ENCODE measurements around the gene LRRC4B.
"Not testable (repeated sequence)": the region's sequence is repeated elsewhere in the genome, so short reads cannot be mapped to it uniquely, and the experiment has no call there.

LRRC4B gene, protein sequence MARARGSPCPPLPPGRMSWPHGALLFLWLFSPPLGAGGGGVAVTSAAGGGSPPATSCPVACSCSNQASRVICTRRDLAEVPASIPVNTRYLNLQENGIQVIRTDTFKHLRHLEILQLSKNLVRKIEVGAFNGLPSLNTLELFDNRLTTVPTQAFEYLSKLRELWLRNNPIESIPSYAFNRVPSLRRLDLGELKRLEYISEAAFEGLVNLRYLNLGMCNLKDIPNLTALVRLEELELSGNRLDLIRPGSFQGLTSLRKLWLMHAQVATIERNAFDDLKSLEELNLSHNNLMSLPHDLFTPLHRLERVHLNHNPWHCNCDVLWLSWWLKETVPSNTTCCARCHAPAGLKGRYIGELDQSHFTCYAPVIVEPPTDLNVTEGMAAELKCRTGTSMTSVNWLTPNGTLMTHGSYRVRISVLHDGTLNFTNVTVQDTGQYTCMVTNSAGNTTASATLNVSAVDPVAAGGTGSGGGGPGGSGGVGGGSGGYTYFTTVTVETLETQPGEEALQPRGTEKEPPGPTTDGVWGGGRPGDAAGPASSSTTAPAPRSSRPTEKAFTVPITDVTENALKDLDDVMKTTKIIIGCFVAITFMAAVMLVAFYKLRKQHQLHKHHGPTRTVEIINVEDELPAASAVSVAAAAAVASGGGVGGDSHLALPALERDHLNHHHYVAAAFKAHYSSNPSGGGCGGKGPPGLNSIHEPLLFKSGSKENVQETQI

DNA sequence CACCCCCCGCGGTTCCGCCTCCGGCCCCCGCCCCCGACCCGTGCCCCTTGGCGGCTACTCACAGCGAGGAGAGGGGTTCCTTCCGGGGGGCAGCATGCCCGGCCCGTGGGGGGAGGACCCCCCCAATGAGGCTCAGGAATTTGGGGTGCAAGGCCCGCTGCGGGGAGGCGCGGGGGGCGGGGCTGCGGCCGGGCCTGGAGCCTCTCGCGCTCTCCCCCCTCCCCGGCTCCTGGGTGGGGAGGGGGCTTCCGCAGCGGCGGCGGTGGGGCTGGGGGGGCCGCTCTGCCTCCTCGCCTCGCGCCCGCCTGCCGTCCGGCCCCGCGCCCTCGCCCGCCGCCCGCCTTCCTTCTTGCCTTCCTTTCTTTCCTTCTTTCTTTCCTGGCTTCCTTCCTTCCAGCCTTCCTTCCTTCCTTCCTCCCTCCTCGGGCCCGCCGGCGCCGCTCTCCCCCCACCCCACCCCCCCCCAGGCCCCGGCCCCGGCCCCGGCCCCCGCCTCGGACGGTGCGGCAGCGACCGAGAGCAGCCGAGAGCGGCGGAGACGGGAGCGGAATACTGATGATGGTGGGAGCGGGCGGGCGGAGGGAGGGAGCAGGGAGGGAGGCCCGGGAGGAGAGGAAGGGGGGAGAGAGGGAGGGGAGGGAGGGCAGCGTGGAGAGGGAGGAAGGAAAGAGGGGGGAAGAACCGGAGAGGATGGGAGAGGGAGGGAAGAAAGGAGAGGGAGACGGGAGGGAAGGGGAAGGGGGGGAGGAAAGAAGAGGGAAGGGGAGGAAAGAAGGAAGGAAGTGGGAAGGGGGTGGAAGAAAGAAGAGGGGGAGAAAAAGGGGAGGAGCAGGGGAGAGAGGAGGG is at the start of gene LRRC4B:
TSS of gene LRRC4B (minus strand) at position 554 of the 846 bp plus-strand sequence. CDS start 19,597 bp downstream, outside the sequence.
- no peak for DNase-seq (ENCODE audit: low read depth)

DNA sequence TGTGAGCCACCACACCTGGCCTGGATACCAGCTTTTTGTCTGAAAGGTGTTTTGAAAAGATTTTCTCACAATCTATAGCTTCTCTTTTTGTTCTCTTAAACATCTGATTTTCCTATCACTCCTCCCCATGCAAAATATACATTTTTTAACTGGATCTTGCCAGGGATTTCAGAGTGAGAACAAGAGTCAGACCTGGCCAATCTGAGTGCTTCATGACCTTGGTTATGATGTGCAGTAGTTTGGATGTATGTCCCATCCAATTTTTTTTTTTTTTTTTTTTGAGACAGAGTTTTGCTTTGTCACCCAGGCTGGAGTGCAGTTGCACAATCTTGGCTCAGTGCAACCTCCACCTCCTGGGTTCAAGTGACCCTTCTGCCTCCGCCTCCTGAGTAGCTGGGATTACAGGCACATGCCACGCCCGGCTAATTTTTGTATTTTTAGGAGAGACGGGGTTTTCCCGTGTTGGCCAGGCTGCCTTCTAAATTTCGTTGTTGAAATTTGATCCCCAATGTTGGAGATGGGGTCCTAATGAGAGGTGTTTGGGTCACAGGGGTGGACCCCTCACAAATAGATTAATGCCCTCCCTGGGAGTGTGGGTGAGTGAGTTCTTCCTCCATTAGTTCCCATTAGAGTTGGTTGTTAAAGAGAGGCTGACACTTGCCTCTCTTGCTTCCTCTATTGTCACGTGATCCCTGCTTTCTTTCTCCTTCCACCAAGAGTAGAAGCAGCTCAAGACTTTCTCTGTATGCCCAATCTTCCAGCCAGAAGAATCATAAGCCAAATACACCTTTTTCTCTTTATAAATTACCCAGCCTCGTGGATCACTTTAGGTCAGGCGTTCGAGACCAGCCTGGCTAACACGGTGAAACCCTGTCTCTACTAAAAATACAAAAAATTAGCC is 44.5 kb upstream of the LRRC4B start:
- DNase-seq (ENCODE audit: low read depth) = not testable (repeated sequence)

DNA sequence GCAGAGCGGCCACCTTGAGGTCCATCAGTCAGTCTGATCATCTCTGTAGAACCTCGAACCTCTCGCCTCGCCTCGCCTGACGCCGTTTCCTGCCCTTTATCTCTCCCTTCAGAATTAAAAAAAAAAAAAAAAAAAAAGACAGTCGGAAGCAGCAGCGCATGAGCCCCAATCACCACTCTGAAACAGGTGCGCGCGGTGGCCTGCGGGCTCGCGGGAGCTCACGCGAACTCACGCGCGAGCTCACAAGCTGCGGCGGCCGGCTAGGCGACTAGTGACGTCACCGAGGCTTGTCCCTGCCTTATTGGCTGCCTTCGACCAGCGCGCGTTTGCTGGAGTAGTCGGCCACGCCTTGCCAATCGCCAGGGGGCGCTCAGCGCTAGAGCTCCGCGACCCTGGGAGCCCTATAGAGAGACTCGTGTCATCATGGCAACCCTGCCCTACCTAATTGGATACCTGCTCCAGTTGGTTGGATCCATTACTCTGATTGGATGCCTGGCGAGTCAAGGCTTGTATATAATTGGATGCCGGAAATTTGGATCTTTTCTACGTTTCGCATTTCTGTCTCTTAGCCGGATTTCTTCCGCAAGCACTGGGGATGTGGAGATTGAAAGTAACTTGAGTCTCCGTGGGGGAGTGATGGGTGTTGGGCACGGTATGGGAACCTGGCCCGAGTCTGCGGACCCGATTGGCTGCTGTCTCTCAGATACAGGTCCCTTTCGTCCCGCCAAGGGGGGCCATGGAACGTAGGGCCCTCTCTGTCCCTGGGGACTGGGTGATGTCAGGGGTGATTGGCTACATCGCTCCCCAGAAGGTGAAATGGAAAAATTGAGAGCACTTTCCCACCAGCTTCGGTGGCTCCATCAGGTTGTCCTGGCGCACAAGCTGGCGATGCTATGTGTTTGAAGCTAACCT is 39.9 kb upstream of the LRRC4B start:
- peak; percentile 27 for DNase-seq (ENCODE audit: low read depth)

DNA sequence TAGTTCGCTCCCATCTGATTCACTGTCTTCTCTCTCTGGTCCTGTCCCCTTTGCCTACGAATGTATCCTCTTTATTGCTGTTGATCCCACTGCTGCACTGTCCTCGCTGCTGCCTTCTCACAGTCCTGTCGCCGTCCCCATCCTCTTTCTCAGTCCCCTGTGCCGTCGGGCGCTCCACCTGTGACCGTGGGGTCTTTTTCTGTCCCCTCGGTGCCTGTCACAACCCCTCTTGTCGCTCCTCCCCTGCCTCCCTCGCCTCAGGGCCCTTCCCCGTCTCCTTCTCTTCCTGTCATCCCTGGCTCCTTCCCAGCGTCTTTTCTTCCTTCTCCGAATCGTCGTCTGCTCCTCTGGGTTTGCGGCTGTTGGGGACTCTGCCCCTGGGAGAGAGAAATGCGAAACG is 39.2 kb upstream of the LRRC4B start:
- DNase-seq (ENCODE audit: low read depth) = no peak

DNA sequence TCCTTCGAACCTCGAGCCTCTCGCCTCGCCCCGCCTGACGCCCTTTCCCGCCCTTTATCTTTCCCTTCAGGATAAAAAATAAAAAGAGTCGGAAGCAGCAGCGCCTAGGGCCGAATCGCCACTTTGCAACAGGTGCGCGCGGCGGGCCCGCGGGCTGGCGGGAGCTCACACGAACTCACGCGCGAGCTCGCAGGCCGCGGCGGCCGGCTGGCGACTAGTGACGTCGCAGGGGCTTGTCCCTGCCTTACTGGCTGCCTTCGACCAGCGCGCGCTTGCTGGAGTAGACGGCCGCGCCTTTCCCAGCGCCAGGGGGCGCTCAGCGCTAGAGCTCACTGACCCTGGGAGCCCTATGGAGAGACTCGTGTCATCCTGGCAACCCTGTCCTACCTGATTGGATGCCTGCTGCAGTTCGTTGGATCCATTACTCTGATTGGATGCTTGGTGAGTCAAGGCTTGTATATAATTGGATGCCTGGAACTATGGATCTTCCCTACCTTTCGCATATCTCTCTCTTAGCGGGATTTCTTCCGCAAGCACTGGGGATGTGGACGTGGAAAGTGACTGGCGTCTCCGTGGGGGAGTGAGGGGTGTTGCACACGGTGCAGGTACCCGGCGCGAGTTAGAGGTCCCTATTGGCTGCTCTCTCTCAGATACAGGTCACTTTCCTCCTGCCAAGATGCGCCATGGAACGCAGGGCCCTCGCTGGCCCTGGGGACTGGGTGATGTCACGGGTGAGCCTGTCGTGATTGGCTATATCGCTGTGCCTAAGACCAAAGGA is 38.0 kb upstream of the LRRC4B start:
- not testable (repeated sequence) for DNase-seq (ENCODE audit: low read depth)

DNA sequence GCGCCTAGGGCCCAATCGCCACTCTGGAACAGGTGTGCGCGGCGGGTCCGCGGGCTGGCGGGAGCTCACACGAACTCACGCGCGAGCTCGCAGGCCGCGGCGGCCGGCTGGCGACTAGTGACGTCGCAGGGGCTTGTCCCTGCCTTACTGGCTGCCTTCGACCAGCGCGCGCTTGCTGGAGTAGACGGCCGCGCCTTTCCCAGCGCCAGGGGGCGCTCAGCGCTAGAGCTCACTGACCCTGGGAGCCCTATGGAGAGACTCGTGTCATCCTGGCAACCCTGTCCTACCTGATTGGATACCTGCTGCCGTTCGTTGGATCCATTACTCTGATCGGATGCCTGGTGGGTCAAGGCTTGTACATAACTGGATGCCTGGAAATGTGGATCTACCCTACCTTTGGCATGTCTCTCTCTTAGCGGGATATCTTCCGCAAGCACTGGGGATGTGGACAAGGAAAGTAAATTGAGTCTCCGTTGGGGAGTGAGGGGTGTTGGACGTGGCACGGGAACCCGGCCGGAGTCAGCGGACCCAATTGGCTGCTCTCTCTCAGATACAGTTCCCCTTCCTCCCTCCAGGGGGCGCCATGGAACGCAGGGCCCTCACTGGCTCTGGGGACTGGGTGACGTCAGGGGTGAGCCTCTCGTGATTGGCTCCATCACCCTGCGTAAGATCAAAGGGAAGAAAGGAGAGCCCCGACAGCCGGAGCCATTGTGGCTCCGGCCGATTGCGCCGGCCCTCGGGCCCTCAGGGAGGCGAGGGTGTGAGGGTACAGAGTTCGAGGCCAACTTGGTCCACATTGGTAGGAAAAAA is 36.2 kb upstream of the LRRC4B start:
- not testable (repeated sequence) for DNase-seq (ENCODE audit: low read depth)

DNA sequence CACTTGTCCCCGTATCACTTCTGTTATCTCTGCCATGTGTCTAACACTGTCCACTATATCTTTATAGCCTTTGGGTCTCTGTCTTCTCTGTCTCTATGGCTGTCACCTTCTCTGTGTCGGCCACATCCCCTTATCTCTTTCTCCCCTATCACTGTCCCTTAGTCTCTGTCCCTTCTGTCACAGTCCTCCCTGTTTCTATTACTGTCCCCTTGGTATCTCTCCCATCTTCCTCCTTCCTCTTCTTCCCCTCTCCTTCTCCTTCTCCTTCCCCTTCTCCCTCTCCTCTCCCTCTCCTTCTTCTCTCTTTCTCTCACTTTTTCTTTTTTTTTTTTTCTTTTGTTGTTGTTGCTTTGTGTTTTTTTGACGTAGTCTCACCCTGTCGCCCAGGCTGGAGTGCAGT is 34.7 kb upstream of the LRRC4B start:
- DNase-seq (ENCODE audit: low read depth) = no peak

DNA sequence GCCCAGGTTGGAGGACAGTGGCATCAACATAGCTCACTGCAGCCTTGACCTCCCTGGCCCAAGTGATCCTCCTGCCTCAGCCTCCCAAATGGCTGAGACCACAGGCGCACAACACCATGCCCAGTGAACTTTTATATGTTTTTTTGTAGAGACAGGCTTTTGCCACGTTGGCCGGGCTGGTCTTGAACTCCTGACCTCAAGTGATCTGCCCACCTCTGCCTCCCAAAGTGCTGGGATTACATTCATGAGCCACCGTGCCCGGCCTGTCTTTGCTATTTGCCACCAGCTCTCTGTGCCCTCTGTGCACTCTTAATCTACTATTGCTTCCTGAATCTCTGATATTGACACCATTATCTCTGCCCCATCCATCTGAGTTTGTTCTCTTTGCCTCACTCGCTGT is 34.3 kb upstream of the LRRC4B start:
- no peak for DNase-seq (ENCODE audit: low read depth)

DNA sequence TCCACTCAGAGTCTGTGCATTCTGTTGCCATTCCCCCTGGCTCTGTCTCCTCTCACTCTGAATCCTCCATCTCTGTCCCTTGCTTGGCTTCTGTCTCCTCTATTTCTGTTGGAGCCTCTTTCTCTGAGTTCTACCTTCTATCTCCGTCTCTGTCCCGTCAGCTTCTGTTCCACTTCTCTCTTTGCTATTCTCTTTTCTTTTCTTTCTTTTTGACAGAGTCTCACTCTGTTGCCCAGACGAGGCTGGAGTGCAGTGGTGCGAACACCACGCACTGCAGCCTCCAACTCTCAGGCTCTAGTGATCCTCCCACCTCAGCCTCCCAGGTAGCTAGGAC is 33.8 kb upstream of the LRRC4B start:
- no peak for DNase-seq (ENCODE audit: low read depth)

DNA sequence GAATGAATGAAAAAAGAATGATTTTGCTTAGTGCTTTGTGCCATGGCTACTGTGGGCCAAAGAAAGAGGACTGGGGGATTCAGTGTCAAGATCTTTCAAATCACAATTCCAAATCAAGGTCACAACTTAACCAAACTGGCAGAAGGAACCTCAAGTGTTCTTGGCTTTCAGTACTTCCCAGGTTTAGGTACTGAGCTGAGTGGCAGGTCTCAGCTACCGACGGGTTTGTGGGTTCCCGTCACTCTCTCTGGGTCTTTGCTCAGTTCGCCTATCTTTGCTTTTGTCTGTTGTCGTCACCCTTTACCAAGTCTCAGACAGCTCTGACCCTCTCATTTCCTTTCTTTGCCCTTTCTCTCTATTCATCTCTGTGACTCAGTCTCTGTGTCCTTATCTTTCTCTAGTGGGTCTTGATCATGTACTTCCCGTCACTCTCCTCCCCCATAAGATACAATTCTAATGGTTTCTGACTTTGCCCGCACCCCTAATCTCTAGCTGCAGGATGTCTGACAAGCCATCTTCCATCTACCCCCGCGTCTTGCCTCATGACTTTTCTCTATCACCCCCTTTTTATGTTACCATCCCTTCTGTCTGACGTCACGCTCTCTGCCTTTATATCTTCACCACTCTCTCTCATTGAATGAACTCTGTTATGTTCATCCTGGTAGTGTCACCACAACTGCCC is 33.3 kb upstream of the LRRC4B start:
- DNase-seq (ENCODE audit: low read depth) = no peak

DNA sequence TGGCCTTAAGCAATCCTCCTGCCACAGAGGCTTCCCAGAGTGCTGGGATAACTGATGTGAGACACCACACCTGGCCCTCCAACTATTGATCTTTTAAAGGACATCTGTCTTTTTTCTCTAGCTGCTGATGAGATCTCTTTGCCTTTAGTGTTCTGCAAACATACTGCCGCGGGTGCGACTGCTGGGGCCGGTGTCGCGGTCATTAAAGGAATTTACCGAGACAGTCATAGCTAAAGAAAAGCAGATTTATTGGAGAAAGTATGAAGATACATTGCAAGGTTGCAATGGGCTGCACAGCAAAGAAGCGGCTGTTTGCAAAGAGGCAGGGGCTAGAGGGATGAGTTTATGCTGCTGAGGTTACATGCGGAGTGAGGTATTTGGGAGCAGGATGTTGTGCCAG is 31.2 kb upstream of the LRRC4B start:
- DNase-seq (ENCODE audit: low read depth) = no peak

DNA sequence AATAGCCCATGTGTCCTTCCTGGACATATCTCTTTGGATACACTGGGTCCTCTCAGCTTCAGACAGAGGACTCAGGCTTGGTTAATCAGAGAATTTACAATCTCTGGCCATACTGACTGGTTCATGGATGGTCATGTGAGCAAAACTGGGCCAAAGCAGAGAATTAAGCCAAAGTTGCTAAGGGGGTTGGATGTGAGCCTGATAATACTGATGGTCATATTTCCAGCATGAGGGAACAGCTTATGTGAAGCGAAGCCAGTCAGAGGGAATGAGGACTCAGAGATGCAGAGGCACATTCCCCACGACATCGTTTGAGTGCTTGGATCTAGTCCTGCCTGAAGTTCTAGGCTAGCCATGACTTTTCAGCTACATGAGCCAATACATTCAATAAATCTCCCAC is 22.0 kb upstream of the LRRC4B start:
- no peak for DNase-seq (ENCODE audit: low read depth)

DNA sequence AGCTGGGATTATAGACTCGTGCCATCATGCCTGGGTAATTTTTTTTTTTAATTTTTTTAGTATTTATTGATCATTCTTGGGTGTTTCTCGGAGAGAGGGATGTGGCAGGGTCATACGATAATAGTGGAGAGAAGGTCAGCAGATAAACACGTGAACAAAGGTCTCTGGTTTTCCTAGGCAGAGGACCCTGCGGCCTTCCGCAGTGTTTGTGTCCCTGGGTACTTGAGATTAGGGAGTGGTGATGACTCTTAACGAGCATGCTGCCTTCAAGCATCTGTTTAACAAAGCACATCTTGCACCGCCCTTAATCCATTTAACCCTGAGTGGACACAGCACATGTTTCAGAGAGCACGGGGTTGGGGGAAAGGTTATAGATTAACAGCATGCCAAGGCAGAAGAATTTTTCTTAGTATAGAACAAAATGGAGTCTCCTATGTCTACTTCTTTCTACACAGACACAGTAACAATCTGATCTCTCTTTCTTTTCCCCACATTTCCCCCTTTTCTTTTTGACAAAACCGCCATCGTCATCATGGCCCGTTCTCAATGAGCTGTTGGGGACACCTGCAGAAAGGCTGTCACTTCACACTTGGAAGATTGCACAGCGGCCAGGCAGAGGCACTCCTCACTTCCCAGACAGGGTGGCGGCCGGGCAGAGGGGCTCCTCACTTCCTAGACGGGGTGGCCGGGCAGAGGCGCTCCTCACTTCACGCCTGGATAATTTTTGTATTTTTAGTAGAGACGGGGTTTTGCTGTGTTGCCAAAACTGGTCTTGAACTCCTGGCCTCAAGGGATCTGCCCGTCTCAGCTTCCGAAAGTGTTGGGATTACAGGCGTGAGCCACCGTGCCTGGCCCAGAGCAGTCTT is 13.8 kb upstream of the LRRC4B start:
- not testable (repeated sequence) for DNase-seq (ENCODE audit: low read depth)

DNA sequence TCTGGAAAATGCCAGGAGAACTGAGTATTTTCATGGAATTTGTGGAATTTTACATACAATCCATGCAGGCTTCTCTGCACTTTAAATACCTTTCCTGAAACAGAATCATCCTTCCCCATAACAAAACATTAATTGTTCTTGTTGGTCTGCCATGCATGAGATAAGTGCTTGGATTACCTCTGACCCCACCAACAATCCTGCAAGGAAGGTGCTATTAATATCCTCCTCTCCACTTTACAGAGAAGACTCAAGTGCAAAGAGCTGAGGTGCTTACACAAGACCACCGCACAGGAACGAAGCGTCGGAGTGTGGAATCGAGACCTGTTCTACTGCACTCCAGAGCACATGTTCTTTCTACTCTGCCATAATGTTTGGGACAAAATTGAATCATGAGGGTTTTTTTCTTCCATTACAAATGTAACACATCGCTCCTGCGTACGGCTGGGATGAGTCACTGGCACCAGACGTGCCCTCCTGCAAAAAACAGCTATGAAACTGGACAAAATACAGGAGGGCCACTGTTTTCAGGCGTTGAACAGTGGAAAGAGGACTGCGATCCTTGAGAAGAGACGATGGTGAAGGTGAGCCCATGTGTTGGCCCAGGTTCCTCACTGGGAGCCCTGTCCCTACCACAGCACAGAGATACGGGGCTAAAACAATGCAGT is 12.9 kb upstream of the LRRC4B start:
- no peak for DNase-seq (ENCODE audit: low read depth)

DNA sequence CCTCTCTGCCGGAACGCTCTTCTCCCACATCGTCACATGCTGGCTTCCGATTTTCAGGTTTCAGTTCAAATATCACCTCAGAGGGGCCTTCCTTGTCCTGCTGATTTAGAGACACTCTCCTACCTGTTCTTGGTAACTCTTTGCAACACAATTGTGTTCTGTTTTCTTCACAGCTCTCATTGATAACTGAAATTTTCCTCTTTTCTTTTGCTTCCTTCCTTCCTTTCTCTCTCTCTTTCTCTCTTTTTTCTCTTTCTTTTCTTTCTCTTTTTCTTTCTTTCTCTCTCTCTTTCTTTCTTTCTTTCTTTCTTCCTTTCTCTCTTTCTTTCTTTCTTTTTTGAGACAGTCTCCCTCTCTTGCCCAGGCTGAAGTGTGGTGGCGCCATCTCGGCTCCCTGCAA is 12.0 kb upstream of the LRRC4B start:
- no peak for DNase-seq (ENCODE audit: low read depth)

DNA sequence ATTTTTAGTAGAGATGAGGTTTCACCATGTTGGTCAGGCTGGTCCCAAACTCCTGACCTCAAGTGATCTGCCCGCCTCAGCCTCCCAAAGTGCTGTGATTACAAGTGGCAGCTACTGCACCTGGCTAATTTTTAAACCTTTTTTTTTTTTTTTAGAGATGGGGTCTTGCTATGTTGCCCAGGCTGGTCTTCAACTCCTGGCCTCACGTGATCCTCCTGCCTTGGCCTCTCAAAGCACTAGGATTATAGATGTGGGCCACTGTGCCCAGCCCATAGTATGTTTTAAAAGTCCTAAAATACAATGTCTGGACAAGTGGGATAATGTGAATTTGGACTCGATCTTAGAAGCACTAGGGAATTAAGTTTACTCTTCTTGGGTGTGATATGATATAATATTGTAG is 8.5 kb upstream of the LRRC4B start:
- not testable (repeated sequence) for DNase-seq (ENCODE audit: low read depth)

All from activated T-helper 9 cell treated with anti-CD3 and anti-CD28 coated beads, Interleukin-2, amount 50 U/mL, for 16 hours (primary cell).